HepG2 (cell line): Measurements from ENCODE around the gene TEX48. TPM values are rescaled to one million over a fixed set of nuclear protein-coding genes. Genes with fewer than 3 reads are reported as not detected.

ENCODE experiments used
- ATAC-seq: fragments of 200-7000 bp; cut with Tn5 transposase; 3 replicates; pipeline ENCODE4 v1.9.1; 2020; ENCODE audit warnings: mild to moderate bottlenecking, moderate library complexity
- BruUV-seq: library from RNA; stranded (reverse); fragments of 400-500 nt; replicated peaks from 2 replicates; lab custom pipeline; 2021; lab: Mats Ljungman, UMichigan
- CTCF ChIA-PET: fragments of 300-600 bp; formaldehyde crosslinking; extraction: SDS; loops from one replicate; lab custom pipeline; 2021; ENCODE audit warnings: low total read pairs, inconsistent platforms, low intra/inter-chr PET ratio; lab: Yijun Ruan, JAX
- POLR2A ChIA-PET: fragments of 350-600 bp; sonication (Branson Sonifier 250); formaldehyde crosslinking; loops from one replicate; lab custom pipeline; 2020; ENCODE audit warnings: antibody characterized with exemption, inconsistent platforms; lab: Yijun Ruan, JAX
- DNase-seq: peaks from one replicate; pipeline ENCODE4 v3.0.0-alpha.2; 2015; ENCODE audit warnings: low spot score
- FAIRE-seq: peaks from 3 replicates; lab custom pipeline; 2011; peaks lifted over from hg19 to GRCh38; lab: Jason Lieb, UNC
- H2AFZ ChIP-seq: one replicate; pipeline ENCODE4 v1.6.1; 2011; ENCODE audit warnings: low read length, inconsistent platforms
- H3K27ac ChIP-seq: fragments of 300-600 bp; 3 replicates; pipeline ENCODE4 v1.8.0; 2011; ENCODE audit warnings: mixed run types, mild to moderate bottlenecking, mixed read lengths, low read length, inconsistent platforms; ENCODE audit not compliant: insufficient read depth; ENCODE audit errors: extremely low read length
- H3K27me3 ChIP-seq, 2 experiments: fragments of 200-600 bp in 1 of 2; 2 replicates in 1 of 2; 3 replicates in 1 of 2; pipeline versions ENCODE4 v1.6.0 to v1.8.0; 2011; ENCODE audit warnings: low read length in 2 of 2, mild to moderate bottlenecking in 2 of 2, moderate library complexity in 2 of 2, inconsistent platforms in 1 of 2; ENCODE audit not compliant: insufficient read depth in 2 of 2, control insufficient read depth in 1 of 2
- H3K36me3 ChIP-seq, 2 experiments: fragments of 200-600 bp in 1 of 2; replicated peaks in 1 of 2; 2 replicates in 1 of 2; 3 replicates in 1 of 2; pipeline versions ENCODE4 v1.5.1 to v1.8.0; 2011; ENCODE audit warnings: low read length in 2 of 2, inconsistent platforms in 1 of 2; ENCODE audit not compliant: insufficient read depth in 2 of 2, control insufficient read depth in 1 of 2
- H3K4me1 ChIP-seq: 2 replicates; pipeline ENCODE4 v1.5.1; 2012; ENCODE audit warnings: low read length, inconsistent platforms; ENCODE audit not compliant: insufficient read depth
- H3K4me2 ChIP-seq: 2 replicates; pipeline ENCODE4 v1.6.0; 2011; ENCODE audit warnings: low read depth, low read length, inconsistent platforms
- H3K4me3 ChIP-seq, 3 experiments: fragments of 200-600 bp in 1 of 3; sonication (generic), shearing (Covaris generic) in 1 of 3; replicated peaks in 1 of 3; 2 replicates each; pipeline ENCODE4 v1.5.1; 2011 to 2016; ENCODE audit warnings: low read length in 3 of 3, inconsistent platforms in 2 of 3, low read depth in 2 of 3, mild to moderate bottlenecking in 2 of 3, control low read depth in 1 of 3, mixed read lengths in 1 of 3; ENCODE audit not compliant: insufficient read depth in 1 of 3
- H3K79me2 ChIP-seq: one replicate; pipeline ENCODE4 v1.6.1; 2011; ENCODE audit warnings: low read length, inconsistent platforms; ENCODE audit not compliant: insufficient read depth
- H3K9ac ChIP-seq: 2 replicates; pipeline ENCODE4 v1.6.0; 2011; ENCODE audit warnings: mild to moderate bottlenecking, low read depth, low read length, inconsistent platforms; ENCODE audit not compliant: insufficient read depth
- H3K9me3 ChIP-seq: 2 replicates; pipeline ENCODE4 v1.5.1; 2012; ENCODE audit warnings: mild to moderate bottlenecking, low read length
- H4K20me1 ChIP-seq: 2 replicates; pipeline ENCODE4 v1.6.0; 2011; ENCODE audit warnings: inconsistent platforms, mild to moderate bottlenecking, low read length, moderate library complexity; ENCODE audit not compliant: insufficient read depth
- BCL6 ChIP-seq: IDR thresholded peaks from 2 replicates; pipeline ENCODE4 v1.6.1; 2016; ENCODE audit warnings: missing genetic modification reagents, missing compliant biosample characterization
- CTCF ChIP-seq: sonication (generic); formaldehyde crosslinking; IDR thresholded peaks from 2 replicates; pipeline ENCODE4 v1.5.0; 2020; ENCODE audit warnings: mild to moderate bottlenecking, missing genetic modification reagents, moderate library complexity
- DRAP1 ChIP-seq: IDR thresholded peaks from 2 replicates; pipeline ENCODE4 v1.6.1; 2016; ENCODE audit warnings: missing genetic modification reagents, missing compliant biosample characterization
- HMG20B ChIP-seq: conservative IDR thresholded peaks from 2 replicates; pipeline ENCODE4 v1.6.1; 2016; ENCODE audit warnings: missing genetic modification reagents, missing compliant biosample characterization
- HNRNPUL1 ChIP-seq: fragments of 200-400 bp; formaldehyde crosslinking; IDR thresholded peaks from 2 replicates; pipeline ENCODE4 v1.6.1; 2017; ENCODE audit warnings: low read depth, mild to moderate bottlenecking, low read length, moderate library complexity
- KLF9 ChIP-seq: IDR thresholded peaks from 2 replicates; pipeline ENCODE4 v1.6.1; 2016; ENCODE audit warnings: low read depth
- POGZ ChIP-seq: sonication (generic); formaldehyde crosslinking; IDR thresholded peaks from 2 replicates; pipeline ENCODE4 v1.4.0; 2020; ENCODE audit warnings: mild to moderate bottlenecking, missing genetic modification reagents
- RXRB ChIP-seq: IDR thresholded peaks from 2 replicates; pipeline ENCODE4 v1.6.1; 2016; ENCODE audit warnings: borderline replicate concordance, missing genetic modification reagents, missing compliant biosample characterization
- TEAD2 ChIP-seq: sonication (generic); formaldehyde crosslinking; IDR thresholded peaks from 2 replicates; pipeline ENCODE4 v1.9.0; 2021; ENCODE audit warnings: missing genetic modification reagents
- ZNF83 ChIP-seq: sonication (generic); formaldehyde crosslinking; IDR thresholded peaks from 2 replicates; pipeline ENCODE4 v1.4.0; 2020; ENCODE audit warnings: missing genetic modification reagents, mild to moderate bottlenecking, borderline replicate concordance
- WGBS: methylation state at CpG from one replicate; pipeline ENCODE4 v1.1.6; 2017; ENCODE audit warnings: low lambda C conversion rate; 5-methylcytosine and 5-hydroxymethylcytosine counted together
- in situ Hi-C: cut with HindIII; loops from 2 replicates; pipeline ENCODE4 v1.10.0; 2017; ENCODE audit warnings: low pct_unique_long_range_greater_than_20kb; ENCODE audit not compliant: extremely low pct_ligation_motif_present
- intact Hi-C: fragments of 100-400 bp; cut with micrococcal nuclease; formaldehyde crosslinking; loops from one replicate; pipeline ENCODE4 v1.10.0; 2022; ENCODE audit not compliant: unreplicated experiment
- polyA plus RNA-seq, 8 experiments: library from polyadenylated mRNA; depleted of rRNA in 3 of 8; stranded (reverse) in 7 of 8; unstranded in 1 of 8; fragments of >200 nt; fragmentation: Illumina TruSeq in 4 of 8; extraction: Trizol in 4 of 8; gene quantifications; 2 replicates each; pipeline versions ENCODE4 v1.2.1 to v1.2.3, GENCODE V29; 2011 to 2016; ENCODE audit warnings: low read depth in 4 of 8, missing spikeins in 1 of 8, mixed read lengths in 1 of 8; ENCODE audit not compliant: insufficient read depth in 1 of 8
- total RNA-seq, 5 experiments: library from RNA; depleted of rRNA; stranded (reverse); fragments of >200 nt; fragmentation: Illumina TruSeq; extraction: Trizol; gene quantifications; 2 replicates each; pipeline ENCODE4 v1.2.3, GENCODE V29; 2016; ENCODE audit warnings: low read depth in 1 of 5

The TEX48 gene
- total and polyA plus RNA-seq, 2 of the 13 experiments (the other 11 are each of a cell fraction or from before 2014, with no cell fraction given): not detected

- TF ChIP-seq POGZ (CRISPR knock-in tag) (no peak), HNRNPUL1 (no peak), TEAD2 (CRISPR knock-in tag) (no peak), DRAP1 (no peak), KLF9 (CRISPR knock-in tag) (no peak)
- TF ChIP-seq, all 625 proteins: peak for 0
Measured at GRCh38 chr9:114624677-114625076, 57.3 kb downstream of the TEX48 start (continued).

- POLR2A ChIA-PET: no interaction called here
- ATAC-seq: no peak
Measured at GRCh38 chr9:114621975-114622609, 59.9 kb downstream of the TEX48 start.

GRCh38 chr9:114621561-114621960 lies 60.4 kb downstream of the TEX48 start:
- H4K20me1 ChIP-seq: no peaks in the 10 kb centered on the region
- intact Hi-C loops: no loop called here
- H3K4me1 ChIP-seq: peaks cover 7% of the 10 kb centered on the region
- H3K27me3 ChIP-seq: no peaks in the 10 kb centered on the region
- H3K9ac ChIP-seq: no peak overlapping the region
- TF ChIP-seq HMG20B (CRISPR knock-in tag) (no peak), ZNF83 (CRISPR knock-in tag) (no peak), CTCF (CRISPR knock-in tag) (no peak)
- no peak for ATAC-seq
- no peak for FAIRE-seq
- CTCF ChIA-PET: no interaction called here
- in situ Hi-C loops: no loop called here
- no peak overlapping the region for H3K4me2 ChIP-seq
- no TSS peak for BruUV-seq
- no peak overlapping the region for H2AFZ ChIP-seq
- H3K9me3 ChIP-seq: no peaks in the 10 kb centered on the region
- H3K79me2 ChIP-seq: no peaks in the 10 kb centered on the region
- H3K27ac ChIP-seq: no peak overlapping the region
- H3K36me3 ChIP-seq: peaks cover 0 to 7% of the 10 kb centered on the region in 2 experiments; a peak in 3 of 5 replicates
- POLR2A ChIA-PET: no interaction called here
- DNase-seq: no peak
- H3K4me3 ChIP-seq: no peak overlapping the region
- WGBS: 96% methylated on average over 7 of the region's 7 CpGs

More at GRCh38 chr9:114621975-114622609, 59.9 kb downstream of the TEX48 start:
- Histone ChIP-seq H3K36me3 (peaks cover 0 to 12% of the 10 kb centered on the region in 2 experiments; a peak in 3 of 5 replicates), H3K4me3 (no peak overlapping the region), H3K27me3 (no peaks in the 10 kb centered on the region), H3K27ac (no peak overlapping the region), H3K9me3 (no peaks in the 10 kb centered on the region), H4K20me1 (no peaks in the 10 kb centered on the region), H3K9ac (no peak overlapping the region), H2AFZ (no peak overlapping the region), H3K79me2 (no peaks in the 10 kb centered on the region), H3K4me1 (peaks cover 2% of the 10 kb centered on the region), H3K4me2 (no peak overlapping the region)
- no peak for DNase-seq
- intact Hi-C loops (no loop called here), in situ Hi-C loops (no loop called here)
- CTCF ChIA-PET: no interaction called here
- FAIRE-seq: no peak
- no TSS peak for BruUV-seq
- TF ChIP-seq RXRB (CRISPR knock-in tag): no peak
- peak; percentile 41; the same call in 1 of the 2 replicates for TF ChIP-seq BCL6
- 100% methylated on average over 1 of the region's 2 CpGs for WGBS
